HG03039 (cell line): ENCODE data around the gene SATL1.
"Not testable (repeated sequence)": the region's sequence is repeated elsewhere in the genome, so short reads cannot be mapped to it uniquely, and the experiment has no call there.

Experiments used
- ATAC-seq: cut with Tn5 transposase; IDR thresholded peaks from one replicate; pipeline ENCODE4 v1.9.1; 2021; ENCODE audit warnings: mild to moderate bottlenecking, moderate library complexity; ENCODE audit not compliant: unreplicated experiment

Gene SATL1, protein sequence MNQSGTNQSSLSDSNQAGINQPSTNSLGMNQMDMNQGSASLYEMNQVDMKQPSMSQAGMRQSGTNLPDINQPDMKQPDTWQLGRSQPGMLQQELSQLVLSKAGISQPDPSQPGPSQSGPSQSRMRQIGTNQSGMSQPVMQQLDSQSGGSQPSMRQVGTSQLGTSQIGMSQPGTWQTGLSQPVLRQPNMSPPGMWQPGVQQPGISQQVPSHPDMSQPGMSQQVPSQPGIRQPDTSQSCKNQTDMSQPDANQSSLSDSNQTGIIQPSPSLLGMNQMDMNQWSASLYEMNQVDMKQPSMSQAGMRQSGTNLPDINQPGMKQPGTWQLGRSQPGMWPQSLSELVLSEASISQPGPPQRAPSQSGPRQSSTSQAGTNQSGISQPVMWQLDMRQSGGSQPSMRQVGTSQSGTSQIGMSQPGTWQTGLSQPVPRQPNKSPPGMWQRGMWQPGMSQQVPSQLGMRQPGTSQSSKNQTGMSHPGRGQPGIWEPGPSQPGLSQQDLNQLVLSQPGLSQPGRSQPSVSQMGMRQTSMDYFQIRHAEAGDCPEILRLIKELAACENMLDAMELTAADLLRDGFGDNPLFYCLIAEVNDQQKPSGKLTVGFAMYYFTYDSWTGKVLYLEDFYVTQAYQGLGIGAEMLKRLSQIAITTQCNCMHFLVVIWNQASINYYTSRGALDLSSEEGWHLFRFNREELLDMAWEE

DNA sequence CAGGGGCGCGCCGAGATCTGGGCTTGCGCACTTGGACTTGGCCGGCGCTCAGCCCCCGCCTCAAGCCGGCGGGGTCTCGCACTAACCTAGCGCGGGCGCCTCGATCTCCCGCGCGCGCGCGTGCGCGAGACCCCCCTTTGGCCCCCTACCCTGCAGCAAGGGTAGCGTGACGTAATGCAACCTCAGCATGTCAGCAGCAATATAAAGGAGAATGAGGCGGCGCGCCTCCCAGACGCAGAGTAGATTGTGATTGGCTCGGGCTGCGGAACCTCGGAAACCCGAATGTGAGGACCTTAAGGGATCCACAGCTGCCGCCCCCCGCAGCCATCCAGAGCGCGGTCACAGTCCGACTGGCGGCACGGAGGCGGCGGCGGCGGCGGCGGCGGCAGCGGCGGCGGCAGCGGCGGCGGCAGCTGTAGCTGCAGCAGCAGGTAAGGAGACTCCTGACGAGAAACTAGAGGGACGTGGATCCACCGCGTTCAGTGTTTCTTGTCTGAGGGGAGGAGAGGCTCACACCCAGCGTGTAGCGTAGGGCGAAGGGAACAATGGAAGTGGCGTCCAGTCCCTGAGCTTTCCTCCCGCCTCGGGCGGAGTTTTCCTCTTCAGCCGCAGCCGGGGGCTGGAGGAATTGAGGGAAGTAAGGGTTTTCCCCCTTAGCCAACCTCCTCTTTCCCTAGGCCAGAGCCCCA is at the start of gene SATL1, which contains the start of gene ZNF711:
TSS of gene SATL1 (minus strand) at position 19 of the 689 bp plus-strand sequence. CDS start 134,811 bp downstream, outside the sequence.
TSS of gene ZNF711 (plus strand) at position 231 of the 689 bp plus-strand sequence. CDS start 3,582 bp downstream, outside the sequence.
- peak; percentile 62 for ATAC-seq

DNA sequence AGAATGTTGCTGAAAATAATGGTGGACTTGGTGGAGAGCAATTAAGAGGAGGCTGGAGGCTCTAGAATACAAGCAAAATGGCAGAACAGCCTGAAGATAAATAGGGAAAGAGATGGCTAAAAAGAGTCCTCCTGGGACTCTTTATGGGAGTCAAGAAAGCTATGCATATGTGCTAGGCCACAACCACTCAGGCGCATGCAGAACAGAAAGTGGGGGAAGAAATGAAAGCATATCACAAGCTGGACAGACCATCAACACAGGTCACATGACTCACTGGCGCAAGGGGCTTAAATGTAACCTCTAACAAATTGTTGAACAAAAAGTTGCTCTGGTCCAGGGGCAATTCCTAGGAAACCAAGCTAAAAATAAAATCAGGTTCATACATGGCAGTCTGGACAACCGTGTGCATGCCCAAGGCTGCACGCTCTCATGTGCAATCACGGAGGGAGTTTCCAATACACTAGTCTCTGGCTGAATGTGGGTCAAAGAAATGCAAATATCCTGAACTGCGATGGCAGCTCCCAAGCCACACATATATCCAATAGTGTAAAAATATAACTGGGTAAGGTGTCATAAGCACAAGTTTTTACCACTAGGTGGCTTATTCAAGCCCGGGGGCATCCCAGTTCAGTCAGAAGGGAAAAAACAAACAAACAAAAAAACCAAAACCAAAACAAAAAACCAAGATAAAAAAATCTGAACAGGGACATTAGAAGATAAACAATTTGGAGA is 45.6 kb upstream of the SATL1 start:
- no peak for ATAC-seq

DNA sequence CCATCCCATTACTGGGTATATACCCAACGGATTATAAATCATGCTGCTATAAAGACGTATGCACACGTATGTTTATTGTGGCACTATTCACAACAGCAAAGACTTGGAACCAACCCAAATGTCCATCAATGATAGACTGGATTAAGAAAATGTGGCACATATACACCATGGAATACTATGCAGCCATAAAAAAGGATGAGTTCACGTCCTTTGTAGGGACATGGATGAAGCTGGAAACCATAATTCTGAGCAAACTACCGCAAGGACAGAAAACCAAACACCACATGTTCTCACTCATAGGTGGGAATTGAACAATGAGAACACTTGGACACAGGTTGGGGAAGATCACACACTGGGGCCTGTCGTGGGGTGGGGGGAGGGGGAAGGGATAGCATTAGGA is 41.7 kb upstream of the SATL1 start:
- not testable (repeated sequence) for ATAC-seq

DNA sequence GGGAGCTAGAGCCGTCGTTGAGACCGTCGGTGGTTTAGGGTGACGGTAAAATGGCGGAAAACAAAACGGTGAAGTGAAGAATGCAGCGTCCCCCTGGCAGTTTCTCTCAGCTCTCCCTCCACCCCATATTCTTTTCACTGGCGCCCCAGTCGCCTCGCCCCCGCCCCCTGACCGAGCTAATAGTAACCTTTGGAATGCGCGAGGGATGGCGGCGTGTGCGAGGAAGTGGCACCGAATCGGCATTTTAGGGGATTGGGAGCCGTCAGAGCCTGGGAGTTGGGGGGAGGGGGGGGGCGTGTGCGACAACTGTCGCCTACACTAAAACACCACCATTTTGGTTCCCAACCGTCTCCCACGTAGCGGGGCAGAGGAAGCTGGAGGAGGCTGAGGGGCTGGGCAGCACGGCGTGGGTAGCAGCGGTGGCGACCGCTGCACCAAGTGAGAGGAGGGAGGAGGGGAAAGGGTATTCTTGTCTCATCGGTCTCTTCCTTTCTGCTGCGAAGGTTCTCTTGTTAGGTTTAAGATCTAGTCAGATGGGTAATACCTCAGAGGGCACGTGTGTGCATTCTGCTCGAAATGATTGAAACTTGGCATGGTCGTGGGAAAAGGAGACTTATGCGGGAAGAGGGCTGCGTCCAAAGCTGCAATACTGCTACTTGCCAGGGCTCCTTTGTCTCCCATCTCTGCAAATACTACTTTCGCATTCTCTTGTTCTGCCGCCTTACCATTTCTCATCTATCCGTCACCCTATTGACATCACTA is 1.1 kb upstream of the SATL1 start:
- peak; percentile 52 for ATAC-seq

DNA sequence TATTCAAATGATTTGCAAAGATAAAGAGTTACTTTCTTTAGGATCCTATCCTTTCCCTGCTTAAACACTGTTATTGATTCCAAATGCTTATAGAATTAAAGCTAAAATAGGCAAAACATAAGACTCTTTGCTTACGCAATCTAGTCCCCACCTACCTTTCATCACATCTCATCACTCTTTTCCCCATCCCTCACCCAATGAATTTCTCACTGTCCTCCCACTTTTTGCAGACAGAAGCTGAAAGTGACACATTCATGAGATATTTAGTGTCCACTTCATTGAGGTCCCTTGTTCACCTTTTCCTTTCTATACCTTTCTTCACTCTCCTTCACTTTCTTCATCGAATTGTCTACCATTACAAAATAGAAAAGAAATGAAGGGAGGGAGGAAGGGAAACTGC is 424 bp downstream of the SATL1 start:
- no peak for ATAC-seq

DNA sequence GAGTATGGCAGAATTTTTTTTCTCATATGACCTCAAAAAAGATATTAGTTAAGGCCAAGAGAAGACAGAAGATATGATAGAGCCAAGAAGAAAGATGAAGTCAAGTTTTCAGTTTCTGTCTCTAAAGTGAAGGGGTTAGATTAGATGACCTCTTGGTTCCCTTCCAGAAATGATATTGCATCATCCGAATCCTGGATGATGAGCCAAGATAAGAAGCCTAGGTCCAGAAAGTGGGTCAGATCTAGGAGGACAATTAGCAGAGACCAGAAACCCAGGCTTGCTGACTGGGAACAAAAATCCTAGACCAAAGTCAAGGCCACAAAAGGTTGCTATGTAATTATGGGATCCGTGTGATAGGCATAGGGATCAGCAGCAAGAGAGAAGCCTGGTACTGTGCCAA is 20.2 kb downstream of the SATL1 start:
- no peak for ATAC-seq

DNA sequence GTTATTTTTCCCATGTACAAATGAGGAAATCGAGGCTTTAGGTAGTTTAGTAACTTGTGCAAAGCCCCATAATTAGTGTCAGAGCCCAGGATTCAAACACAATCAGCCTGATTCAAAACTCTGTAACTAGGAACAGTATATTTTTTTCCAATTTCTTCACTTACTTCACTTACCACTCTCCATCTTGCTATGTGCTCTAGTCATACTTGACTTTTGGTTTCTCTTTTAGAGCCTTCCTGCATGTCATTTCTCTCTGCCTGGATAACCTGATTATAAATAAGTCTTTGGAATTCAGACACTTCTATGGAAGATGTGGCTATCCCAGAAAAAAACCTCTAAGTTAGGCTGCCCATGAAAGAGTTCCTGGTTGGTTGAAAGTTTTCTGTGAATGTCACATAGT is 22.2 kb downstream of the SATL1 start:
- no peak for ATAC-seq

DNA sequence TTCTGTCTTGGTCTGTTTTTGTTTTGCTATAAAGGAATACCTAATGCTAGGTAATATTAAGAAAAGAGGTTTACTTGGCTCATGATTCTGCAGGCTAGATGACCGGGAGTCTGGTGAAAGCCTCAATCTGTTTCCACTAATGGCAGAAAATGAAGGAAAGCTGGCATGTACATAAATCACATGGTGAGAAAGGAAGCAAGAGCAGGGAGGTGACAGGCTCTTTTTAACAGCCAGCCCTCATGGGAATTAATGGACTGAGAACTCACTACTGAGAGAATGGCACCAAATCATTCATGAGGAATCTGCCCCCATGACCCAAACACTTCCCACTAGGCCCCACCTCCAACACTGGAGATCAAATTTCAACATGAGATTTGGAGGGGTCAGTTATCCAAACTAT is 27.6 kb downstream of the SATL1 start:
- no peak for ATAC-seq

DNA sequence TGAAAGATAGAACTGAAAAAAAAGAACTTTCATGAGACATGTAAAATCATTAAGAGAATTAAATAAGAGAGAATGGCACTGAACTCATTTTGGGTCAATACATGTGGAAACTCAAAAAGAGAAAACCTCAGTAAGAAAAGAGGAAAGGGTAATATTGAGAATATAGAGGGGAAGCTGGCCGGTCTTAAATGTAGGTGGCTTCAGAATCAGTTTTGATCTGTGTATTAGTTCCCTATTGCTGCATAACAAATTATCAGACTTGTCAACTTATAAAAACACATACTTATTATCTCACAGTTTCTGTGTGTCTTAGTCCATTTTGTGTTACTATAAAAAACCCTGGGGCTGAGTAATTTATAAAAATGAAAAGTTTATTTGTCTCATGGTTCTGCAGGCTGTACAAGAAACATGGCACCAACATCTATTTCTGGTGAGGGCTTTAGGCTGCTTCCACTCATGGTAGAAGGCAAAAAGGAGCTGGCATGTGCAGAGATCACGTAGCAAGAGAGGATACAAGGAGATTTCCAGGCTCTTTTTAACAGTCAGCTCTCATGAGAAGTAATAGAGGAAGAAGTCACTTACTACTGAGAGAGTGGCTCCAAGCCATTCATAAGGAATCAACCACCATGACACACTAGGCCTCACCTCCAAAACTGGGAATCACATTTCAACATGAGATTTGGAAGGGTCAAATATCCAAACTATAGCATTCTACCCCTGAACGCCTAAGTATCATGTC is 29.6 kb downstream of the SATL1 start:
- ATAC-seq: no peak

DNA sequence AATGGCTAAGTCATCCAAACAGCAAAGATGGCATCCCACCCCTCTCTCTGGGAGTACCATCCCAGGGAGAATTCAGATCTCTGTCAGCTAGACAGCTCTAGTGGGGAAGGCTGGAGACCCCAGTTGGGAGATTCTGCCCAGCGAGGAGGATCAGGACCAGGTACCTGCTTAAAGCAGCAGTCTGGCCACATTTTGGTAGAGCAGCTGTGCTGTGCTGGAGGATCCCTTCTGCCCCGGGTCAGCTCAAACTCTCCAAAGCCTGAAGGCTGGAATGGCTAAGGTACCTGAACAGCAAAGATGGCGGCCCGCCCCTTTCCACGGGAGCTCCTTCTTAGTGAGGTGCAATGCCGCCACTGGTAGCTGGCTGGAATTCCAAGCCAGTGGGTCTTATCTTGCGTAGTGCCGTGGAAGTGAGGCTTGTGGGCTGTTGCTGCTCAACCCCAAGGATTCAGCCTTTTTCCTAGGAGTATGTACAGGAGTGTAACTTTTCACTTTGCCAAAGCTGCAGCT is 40.1 kb downstream of the SATL1 start:
- ATAC-seq: no peak

DNA sequence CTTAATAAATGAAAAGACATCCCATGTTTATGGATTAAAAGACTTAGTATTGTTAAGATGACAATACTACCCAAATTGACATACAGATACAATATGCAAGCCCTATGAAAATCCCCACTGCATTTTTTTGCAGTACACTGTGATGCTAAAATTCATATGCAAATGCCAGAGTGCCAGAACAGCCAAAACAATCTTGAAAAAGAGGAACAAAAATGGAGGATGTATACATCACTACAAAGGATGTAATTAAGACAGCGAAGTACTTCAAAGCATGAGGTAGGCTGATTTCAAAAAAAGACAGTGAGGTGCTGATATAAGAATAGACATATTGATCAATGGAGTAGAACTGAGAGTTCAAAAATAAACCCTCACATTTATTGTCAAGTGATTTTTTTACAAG is 47.3 kb downstream of the SATL1 start:
- no peak for ATAC-seq

DNA sequence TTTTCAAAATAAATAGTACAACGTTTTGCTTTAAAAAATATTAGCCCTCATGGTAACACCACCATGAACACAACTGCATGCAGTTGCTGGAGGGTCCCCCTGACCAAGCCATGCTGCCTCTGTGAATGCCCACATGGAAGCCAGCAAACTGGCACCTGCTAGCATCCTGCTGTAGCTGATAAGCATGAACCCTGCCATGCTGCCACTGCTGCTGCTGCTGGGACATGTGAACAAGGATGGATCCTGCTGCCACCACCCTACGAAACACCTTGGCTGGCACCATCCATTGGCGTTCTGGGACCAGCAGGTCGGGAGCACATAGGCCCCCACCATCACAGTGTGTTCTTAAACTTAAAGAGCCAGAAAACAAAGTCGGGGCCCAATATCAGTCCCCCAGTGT is 83.9 kb downstream of the SATL1 start:
- no peak for ATAC-seq

DNA sequence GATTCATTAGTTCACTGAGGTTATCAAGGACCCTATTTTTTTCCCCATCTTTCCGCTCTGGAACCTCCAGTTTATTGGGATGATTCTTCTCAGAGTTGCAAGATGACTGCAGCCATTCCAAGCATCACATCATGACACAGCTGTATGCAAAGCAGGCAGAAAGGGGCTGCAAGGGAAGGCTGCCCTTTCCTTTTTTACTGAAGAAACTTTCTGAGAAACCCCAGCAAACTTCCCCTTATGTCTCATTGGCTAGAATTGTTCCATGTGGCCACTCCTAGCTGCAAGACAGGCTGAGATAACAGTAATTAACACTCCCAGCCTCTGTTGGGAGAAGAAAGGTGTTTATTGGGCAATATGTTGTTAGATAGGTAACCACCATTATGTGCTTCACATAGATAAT is 102.6 kb downstream of the SATL1 start:
- ATAC-seq: peak; percentile 89

DNA sequence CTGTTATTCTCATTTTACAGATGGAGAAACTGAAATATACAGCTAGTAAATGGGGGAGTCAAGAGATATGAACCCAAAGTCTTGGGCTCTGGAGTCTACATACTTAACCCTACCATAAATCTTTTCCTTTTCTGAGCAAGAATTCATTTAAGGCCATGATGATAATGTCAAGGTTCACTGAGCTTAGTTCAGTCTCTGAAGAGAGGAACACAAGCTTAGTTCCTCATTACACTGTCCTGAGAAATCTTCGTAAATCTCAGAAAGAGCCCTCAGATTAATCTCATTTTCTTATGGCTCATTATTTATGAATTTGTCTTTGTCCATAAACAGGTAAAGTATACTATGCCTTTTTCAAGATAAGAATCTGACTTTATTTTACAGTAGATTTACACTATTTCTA is 104.2 kb downstream of the SATL1 start:
- no peak for ATAC-seq

DNA sequence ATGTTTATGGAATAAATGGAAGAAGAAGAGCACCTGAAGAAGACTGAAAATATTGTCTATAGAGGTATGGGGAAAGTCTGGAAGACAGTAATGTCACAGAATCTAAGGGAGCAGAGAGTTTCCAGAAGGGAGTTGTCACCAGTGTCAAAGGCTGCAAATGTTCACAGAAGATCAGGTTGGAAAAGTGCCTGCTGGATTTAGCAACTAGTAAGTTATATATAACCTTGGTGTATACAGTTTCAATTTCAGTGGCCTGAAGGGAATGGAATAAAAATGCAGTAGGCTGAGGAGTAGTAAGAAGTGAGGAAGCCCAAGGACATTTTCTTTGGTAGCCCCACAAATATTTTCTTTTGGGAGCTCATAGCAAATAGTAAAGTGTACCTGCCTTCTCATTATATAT is 107.2 kb downstream of the SATL1 start:
- ATAC-seq: no peak

DNA sequence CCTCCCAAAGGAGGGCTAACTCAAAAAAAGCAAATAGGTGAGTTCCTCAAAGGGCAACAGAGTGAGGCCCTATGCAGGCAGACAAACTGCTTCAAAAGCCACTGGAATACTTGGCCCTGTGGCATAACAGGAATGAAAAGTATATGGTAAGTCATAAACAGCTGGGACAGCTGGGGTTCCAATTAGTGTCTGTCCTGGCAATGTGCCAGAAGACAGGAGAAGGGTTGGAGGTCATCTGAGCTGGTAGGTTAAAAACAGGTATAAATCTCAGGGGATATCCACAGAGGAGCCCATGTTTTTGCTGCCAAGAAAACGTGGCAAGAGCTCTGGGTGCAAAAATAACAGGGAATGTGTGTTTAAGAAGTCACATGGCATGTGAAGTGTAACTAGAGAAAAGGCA is 128.3 kb downstream of the SATL1 start:
- ATAC-seq: no peak

DNA sequence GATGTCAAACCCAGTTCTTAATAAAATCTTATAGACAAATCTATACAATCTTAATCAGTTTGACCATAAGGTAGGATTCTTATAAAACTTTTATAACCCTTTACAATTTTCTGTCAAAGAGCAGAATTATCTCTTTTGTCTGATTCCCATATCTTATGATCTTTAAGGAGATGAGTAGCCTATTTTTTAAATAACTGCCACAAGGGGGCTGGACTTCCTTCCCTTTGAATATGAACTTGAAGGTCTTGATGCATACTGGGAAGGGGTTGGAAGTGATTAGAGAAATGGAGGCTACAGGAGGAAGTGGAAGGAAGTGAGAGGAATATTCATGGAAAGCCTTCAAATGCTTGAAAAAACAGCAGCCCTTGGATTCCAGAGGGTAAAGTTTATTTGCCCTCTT is 128.8 kb downstream of the SATL1 start:
- ATAC-seq: no peak

DNA sequence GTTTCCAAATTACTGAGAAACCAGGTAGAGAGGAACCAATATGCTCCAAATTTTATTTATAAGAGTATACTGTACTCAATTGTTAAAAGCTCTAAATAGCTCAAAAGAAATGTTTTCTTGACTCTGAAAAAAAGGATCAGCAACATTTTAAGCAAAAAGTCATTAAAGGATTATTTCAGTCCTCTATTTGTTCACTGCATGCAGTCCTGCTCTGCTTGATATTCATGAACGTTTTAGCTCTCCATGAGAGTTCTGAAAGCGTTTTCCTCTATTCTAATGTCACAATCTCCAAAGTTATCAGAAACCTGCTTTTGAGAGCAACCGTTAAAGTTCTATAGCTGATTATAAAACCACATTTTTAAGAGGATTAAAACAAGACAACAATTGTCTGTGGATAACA is 129.4 kb downstream of the SATL1 start:
- ATAC-seq: no peak

DNA sequence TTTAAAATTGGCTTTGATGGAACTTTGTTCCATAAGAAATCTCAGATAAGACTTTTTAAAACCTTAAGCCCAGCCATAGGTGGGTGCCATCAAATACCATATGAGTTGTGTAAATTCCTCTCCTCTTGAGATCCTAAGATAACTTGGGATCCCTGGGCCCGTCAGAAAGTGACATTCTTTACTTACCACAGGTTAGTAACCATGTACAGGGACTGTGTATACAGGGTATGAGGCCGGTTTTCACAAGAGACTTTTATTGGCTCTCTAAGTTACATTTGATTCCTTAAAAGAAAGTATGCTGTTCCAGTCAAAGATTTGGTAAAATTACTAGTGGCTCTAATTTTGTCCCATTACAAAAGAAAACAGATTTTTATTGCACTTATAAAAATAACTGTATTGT is 129.8 kb downstream of the SATL1 start:
- no peak for ATAC-seq
